Measurements from ENCODE around the gene FKBP10. TPM values are rescaled to one million over a fixed set of nuclear protein-coding genes. Genes with fewer than 3 reads are reported as not detected.

FKBP10 gene
- total and polyA plus RNA-seq, 10 of the 15 experiments (the other 5 are each of a cell fraction or from before 2014, with no cell fraction given) = 0.02 to 4.7 (median 1.8) TPM

- TF ChIP-seq NKRF (conservative IDR thresholded peaks at IDR 0.05) (peak; percentile 81), CREM (IDR thresholded peaks at IDR 0.05; ENCODE audit: low read depth) (0 out of 2 replicates have a peak, but pooled peaks have one; percentile 15), TCF12 (IDR thresholded peaks at IDR 0.05; ENCODE audit: low read depth, low read length) (peak; percentile 35; the same call in 1 of the 2 replicates), POU2F2 (IDR thresholded peaks at IDR 0.05; ENCODE audit: borderline replicate concordance, low read depth, low read length) (peak; percentile 58; the same call in 1 of the 3 replicates), SIN3A (IDR thresholded peaks at IDR 0.05; ENCODE audit: low read depth, low read length) (peak; percentile 30; the same call in 1 of the 2 replicates), BCL3 (IDR thresholded peaks at IDR 0.05; ENCODE audit: borderline replicate concordance, insufficient read depth, low read depth, low read length, poor library complexity, severe bottlenecking) (peak; percentile 57), GATAD2B (conservative IDR thresholded peaks at IDR 0.05; ENCODE audit: low read depth) (peak; percentile 66; the same call in 1 of the 2 replicates), NR2C1 (IDR thresholded peaks at IDR 0.05) (0 out of 2 replicates have a peak, but pooled peaks have one; percentile 20), ZBTB33 (IDR thresholded peaks at IDR 0.05) (no peak), TBL1XR1 (IDR thresholded peaks at IDR 0.05; ENCODE audit: low read depth, low read length) (0 out of 2 replicates have a peak, but pooled peaks have one; percentile 25), BHLHE40 (IDR thresholded peaks at IDR 0.05; ENCODE audit: borderline replicate concordance in 1 of 2, low read depth in 2 of 2, low read length in 1 of 2) (peak; percentile 52; a peak in 3 of 4 replicates), SMAD5 (IDR thresholded peaks at IDR 0.05; ENCODE audit: low read depth) (0 out of 2 replicates have a peak, but pooled peaks have one; percentile 44), POLR2A (IDR thresholded peaks at IDR 0.05; ENCODE audit: low read depth, low read length) (peak; percentile 93), SMARCA5 (IDR thresholded peaks at IDR 0.05) (peak; percentile 77; the same call in 1 of the 2 replicates), IRF5 (IDR thresholded peaks at IDR 0.05; ENCODE audit: borderline replicate concordance) (no peak), CBX3 (IDR thresholded peaks at IDR 0.05; ENCODE audit: borderline replicate concordance, low read depth) (no peak), ZNF622 (IDR thresholded peaks at IDR 0.05) (no peak), KLF5 (IDR thresholded peaks at IDR 0.05; ENCODE audit: partially characterized antibody) (no peak), FOXM1 (IDR thresholded peaks at IDR 0.05; ENCODE audit: low read depth, low read length) (no peak), ZBTB11 (CRISPR knock-in tag; IDR thresholded peaks at IDR 0.05) (no peak)
Observed at GRCh38 chr17:41864836-41865595, 52.2 kb downstream of the FKBP10 start, which contains the start of gene KLHL11 (continued).

Data from GM12878 (cell line).